Body of pancreas (tissue), 4 donors: ENCODE data around the gene MANBA.
"Not testable (repeated sequence)": the region's sequence is repeated elsewhere in the genome, so short reads cannot be mapped to it uniquely, and the experiment has no call there.

ENCODE experiments used
- CTCF ChIP-seq, 7 experiments: fragments of 450-650 bp in 4 of 7; fragments of 200-600 bp in 3 of 7; sonication (generic) in 3 of 7; IDR thresholded peaks; one replicate each; pipeline ENCODE4 v1.5.1; 2016 to 2019; ENCODE audit warnings: antibody characterized with exemption in 7 of 7
- POLR2A ChIP-seq, 3 donors: fragments of 450-650 bp; IDR thresholded peaks; one replicate each; pipeline ENCODE4 v1.6.1; 2016; ENCODE audit warnings: antibody characterized with exemption in 3 of 3, mild to moderate bottlenecking in 2 of 3

DNA sequence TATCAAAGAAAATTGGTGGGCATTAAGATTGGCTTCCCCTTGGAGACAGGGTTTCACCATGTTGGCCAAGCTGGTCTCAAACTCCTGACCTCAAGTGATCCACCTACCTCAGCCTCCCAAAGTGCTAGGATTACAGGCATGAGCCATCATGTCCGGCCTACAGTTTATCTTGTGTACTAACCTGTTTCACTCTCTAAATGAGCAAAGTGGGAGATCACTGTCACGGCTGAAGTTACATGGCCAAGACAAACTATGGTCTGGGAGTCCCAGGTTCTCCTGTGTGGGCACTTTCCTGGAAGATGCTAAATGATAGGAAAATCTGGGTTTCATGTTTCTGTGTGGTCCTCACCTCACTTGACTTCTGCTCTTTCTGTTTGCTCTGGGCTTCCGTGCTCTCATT, 33.8 kb downstream of the MANBA start:
- TF ChIP-seq CTCF, POLR2A (IDR thresholded peaks at IDR 0.05): not testable (repeated sequence)
